Head of caudate nucleus (tissue), 42 donors: ENCODE measurements around the gene MYH7.
"Not testable (repeated sequence)": the region's sequence is repeated elsewhere in the genome, so short reads cannot be mapped to it uniquely, and the experiment has no call there.

Experiments
- DNase-seq, 42 donors: peaks; one replicate each; pipeline versions ENCODE4 v3.0.0 to v3.0.0-alpha.2; 2020 to 2021; ENCODE audit warnings: mixed read lengths in 7 of 42
- intact Hi-C: fragments of 100-400 bp; cut with DNase I; formaldehyde crosslinking; loops from one replicate; pipeline ENCODE4 v1.15.0; 2022

The MYH7 gene

GRCh38 chr14:23434488-23435222 lies 805 bp downstream of the MYH7 start:
- peak in 37 of 42 donors; percentile 14 to 87 (median 53) for DNase-seq
- intact Hi-C loops, result no loop called here

DNA sequence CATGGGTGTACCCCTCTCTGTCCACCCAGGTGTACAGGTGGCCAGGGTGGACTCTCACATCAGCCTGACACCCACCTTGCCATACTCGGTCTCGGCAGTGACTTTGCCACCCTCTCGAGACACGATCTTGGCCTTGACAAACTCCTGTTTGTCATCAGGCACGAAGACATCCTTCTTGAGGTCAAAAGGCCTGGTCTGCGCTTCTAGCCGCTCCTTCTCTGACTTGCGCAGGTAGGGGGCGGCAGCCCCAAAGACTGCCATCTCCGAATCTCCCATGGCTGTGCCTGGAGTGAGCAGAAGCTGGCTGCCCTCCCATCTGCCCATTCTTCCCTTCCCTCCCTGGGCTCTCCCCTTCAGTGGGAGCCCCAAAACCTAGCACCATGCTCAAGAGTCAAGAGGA lies 2.0 kb downstream of the MYH7 start:
- DNase-seq, result peak in 5 of 42 donors; percentile 3 to 23 (median 7)
- intact Hi-C loops, result no loop called here

GRCh38 chr14:23432946-23433345 lies 2.5 kb downstream of the MYH7 start:
- intact Hi-C loops, result no loop called here

GRCh38 chr14:23432102-23432925 lies 3.1 kb downstream of the MYH7 start:
- DNase-seq, result peak in 11 of 42 donors; percentile 1 to 35 (median 7)

More at GRCh38 chr14:23432946-23433345, 2.5 kb downstream of the MYH7 start:
- peak in 5 of 42 donors; percentile 1 to 20 (median 2) for DNase-seq

GRCh38 chr14:23431486-23431885 lies 4.0 kb downstream of the MYH7 start:
- DNase-seq, result peak in 8 of 42 donors; percentile 4 to 36 (median 11)
- intact Hi-C loops, result no loop called here

More at GRCh38 chr14:23432102-23432925, 3.1 kb downstream of the MYH7 start:
- intact Hi-C loops, result no loop called here

GRCh38 chr14:23430723-23431085 lies 4.8 kb downstream of the MYH7 start:
- intact Hi-C loops, result no loop called here
- peak in 40 of 42 donors; percentile 21 to 90 (median 62) for DNase-seq

DNA sequence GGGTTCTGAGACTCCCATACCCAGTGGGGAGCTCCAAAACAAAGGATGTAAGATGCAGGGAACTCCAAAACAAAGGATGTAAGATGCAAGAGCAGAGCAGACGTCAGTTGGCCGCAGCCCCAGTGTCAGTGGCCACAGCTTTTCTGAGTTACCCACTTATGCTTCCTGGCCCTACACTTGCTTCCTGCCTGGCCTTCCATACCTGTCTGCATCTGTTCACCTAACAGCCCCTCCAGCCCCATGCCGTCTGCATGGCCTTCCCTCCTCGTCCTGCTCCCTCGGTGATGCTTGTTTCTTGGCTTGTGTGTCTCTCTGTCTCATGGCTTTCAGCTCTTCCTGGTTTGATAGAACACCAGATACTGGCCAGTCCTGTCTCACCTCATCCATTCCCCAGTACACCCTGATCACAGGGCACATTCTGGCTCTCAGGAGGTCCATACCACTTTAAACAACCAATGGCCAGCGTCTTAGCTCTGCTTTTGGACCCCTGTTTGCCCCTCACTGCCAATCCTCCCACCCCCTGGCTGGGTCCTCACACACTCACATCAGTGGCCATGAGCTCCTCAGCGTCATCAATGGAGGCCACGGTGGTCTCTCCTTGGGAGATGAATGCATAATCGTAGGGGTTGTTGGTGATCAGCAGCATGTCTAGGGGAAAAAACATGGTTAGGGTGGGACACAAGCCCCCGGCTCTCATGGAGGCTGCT lies 5.3 kb downstream of the MYH7 start:
- peak in 4 of 42 donors; percentile 0 to 33 (median 12) for DNase-seq
- intact Hi-C loops, result no loop called here

DNA sequence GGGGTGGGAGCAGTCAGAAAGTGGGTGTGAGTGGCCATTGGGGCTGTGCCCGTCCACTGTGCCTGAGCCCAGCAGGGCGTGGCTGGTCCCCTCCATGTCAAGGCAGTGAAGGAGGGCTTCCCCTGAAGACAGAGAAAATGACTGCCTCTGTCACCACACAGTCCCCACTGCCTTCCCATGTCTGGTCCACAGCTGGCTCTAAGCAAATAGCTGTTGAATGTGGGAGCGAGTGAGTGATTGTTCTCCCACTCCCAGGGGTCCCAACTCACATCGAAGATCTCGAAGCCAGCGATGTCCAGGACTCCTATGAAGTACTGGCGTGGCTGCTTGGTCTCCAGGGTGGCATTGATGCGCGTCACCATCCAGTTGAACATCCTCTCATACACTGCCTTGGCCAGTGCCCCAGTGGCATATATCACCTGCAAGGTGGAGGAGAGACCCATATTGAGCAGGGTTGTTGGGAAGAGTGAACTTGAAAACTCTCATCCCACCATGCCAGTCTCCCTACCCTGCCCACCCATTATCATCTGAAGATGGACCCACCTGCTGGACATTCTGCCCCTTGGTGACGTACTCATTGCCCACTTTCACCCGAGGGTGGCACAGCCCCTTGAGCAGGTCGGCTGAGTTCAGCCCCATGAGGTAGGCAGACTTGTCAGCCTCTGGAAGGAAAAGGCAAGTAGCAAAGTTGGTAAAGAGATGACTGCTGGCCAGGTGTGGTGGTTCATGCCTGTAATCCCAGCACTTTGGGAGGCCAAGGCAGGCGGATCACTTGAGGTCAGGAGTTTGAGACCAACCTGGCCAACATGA lies 6.6 kb downstream of the MYH7 start:
- DNase-seq, result peak in 2 of 42 donors; percentile 1 to 10
- intact Hi-C loops, result no loop called here

- intact Hi-C loops, DNase-seq: not testable (repeated sequence)
Observed at GRCh38 chr14:23425798-23426197, 9.7 kb downstream of the MYH7 start.

- DNase-seq, result no peak
- intact Hi-C loops, result no loop called here
Observed at GRCh38 chr14:23425169-23425568, 10.3 kb downstream of the MYH7 start.

DNA sequence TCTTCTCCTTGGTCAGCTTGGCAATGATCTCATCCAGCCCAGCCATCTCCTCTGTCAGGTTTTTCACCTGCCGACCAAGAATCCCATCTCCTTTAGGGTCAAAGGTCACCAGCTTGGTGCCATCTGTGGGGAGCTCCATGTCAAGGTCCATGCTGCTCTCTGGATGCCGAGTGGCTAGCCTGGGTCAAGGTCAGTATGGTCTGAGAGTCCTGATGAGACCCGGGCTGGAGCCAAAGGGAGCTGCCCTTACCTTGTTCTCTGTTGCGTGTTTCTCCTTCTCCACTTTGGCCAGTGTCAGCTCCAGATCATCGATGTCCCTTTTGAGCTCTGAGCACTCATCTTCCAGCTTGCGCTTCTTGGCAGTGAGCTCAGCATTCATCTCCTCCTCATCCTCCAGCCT lies 11.8 kb downstream of the MYH7 start:
- no peak for DNase-seq
- intact Hi-C loops, result no loop called here

DNA sequence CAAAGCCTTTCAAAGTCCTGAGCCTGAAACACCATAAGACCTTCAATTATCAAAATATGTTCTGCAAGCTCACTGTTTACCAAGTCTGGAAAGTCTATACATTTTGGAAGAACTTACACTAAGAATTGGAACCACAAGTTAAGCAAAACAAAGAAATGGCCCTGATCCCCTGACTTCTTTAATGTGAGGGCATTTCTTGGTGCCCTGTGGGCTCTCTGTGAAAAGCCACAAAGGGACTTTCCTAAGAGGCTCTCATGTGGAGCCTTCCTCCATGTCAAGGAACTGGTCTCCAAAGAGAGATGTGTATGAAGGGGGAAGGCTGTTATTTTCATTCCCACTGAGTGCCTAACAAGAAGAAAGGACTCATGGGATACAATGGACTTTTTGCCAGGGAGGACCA lies 13.9 kb downstream of the MYH7 start:
- intact Hi-C loops, result no loop called here
- DNase-seq, result no peak

DNA sequence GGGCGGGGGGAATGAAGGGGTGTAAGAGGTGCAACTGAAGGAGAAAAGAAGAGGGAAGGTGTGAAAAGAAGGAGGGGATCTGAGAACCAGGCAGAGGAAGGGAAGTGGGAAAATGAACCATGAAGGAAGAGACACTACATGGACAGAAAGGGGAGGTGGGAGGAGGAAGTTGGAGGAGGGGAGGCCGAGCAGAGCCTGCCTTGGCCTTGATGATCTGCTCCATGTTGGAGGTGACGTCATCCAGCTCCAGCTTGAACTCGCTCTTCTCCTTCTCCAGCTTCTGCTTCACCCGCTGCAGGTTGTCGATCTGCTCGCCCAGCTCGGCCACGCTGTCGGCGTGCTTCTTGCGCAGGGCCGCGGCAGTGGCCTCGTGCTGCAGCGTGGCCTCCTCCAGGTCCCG lies 15.8 kb downstream of the MYH7 start:
- intact Hi-C loops, DNase-seq: not testable (repeated sequence)

DNA sequence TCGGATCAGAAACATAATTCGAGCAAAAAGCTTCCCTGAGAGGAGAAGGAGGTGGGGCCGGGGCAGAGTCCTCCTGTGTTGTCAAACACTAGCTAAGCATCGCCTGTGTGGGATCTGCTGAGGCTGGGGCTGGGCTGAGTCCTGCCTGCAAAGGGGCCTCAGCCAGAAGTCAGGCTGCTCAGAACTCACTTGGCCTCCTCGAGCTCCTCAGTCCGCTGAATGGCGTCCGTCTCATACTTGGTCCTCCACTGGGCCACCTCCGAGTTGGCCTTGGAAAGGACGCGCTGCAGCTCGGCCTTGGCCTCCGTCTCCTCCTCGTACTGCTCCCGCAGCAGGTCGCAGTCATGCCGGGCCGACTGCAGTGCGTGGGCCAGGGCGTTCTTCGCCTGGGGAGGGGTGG lies 17.4 kb downstream of the MYH7 start:
- intact Hi-C loops, result no loop called here
- DNase-seq, result no peak

DNA sequence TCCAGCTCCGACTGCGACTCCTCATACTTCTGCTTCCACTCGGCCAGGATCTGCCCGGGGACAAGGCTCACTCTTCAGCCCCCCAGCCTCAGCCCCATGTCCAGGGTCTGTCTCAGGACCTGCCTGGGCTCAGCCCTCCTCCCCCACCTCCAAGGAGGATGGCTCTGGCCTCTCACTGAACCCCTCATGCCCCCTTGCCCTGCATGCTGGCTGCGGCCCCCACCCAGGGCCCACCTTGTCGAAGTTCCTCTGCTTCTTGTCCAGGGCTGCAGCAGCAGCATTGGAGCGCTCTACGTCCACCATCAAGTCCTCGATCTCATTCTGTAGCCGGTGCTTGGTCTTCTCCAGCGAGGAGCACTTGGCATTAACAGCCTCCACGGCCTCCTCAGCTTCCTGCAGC lies 18.2 kb downstream of the MYH7 start:
- DNase-seq, intact Hi-C loops: not testable (repeated sequence)

GRCh38 chr14:23416801-23417200 lies 18.7 kb downstream of the MYH7 start:
- intact Hi-C loops, result no loop called here
- peak in 1 of 42 donors; percentile 19 for DNase-seq

DNA sequence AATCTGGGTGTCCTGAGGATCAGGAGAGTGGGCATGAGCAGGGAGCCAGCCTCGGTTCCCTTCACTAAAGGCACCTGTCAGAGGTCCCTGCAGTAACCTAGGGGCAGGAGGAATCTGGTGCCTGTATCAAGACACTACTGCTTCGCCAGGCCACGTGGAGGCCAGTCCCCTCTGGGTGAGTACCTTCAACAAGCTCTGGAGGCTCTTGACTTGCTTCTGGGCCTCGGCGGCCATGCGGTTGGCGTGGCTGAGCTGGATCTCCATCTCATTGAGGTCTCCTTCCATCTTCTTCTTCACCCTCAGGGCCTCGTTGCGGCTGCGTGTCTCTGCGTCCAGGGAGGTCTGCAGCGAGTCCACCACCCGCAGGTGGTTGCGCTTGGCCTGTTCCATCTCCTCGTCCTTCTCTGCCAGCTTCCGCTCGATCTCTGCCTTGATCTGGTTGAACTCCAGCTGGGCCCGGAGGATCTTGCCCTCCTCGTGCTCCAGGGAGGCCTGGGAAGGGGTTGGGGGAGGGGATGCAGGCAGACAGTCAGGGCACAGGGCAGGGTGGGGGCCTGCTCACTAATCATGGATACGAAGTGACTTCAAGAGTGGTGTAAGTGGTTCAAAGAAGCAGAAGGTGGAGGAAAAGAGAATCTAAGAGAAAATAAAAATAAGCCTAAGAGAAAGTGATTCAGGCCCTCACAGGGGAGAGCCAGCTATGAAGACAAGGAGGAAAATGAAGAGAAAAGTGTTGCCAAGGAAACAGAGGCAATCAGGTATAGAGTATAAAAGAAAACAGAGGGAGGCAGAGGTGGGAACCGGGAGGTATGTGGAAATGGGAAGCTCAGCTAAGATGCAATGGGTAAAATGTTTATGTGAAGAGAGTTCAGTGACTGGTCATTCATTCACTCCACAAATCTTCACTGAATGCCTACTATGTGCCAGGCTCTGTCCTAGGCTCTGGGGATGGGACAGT lies 19.4 kb downstream of the MYH7 start:
- peak in 6 of 42 donors; percentile 5 to 56 (median 30) for DNase-seq
- intact Hi-C loops, result no loop called here
